ENCODE data around the gene CR1L. TPM values are rescaled to one million over a fixed set of nuclear protein-coding genes. Genes with fewer than 3 reads are reported as not detected.

Gene CR1L
- total and polyA plus RNA-seq, 9 of the 15 experiments (the other 6 are each of a cell fraction or from before 2014, with no cell fraction given) = 10.1 to 74.8 (median 34.3) TPM

GRCh38 chr1:207649865-207650580 lies 5.1 kb downstream of the CR1L start (continued):
- TF ChIP-seq ZBTB40 (IDR thresholded peaks at IDR 0.05) (0 out of 2 replicates have a peak, but pooled peaks have one; percentile 51), ZBTB40 (CRISPR knock-in tag; IDR thresholded peaks at IDR 0.05) (no peak), REST (IDR thresholded peaks at IDR 0.05; ENCODE audit: borderline replicate concordance) (no peak), REST (CRISPR knock-in tag; IDR thresholded peaks at IDR 0.05; ENCODE audit: low read depth) (no peak), VEZF1 (CRISPR knock-in tag; IDR thresholded peaks at IDR 0.05) (peak; percentile 67), ARID3B (CRISPR knock-in tag; IDR thresholded peaks at IDR 0.05; ENCODE audit: borderline replicate concordance) (no peak)

Measured in K562 (cell line).